SK-N-SH treated with all-trans-retinoic acid at 6 μM for 48 hours (cell line): ENCODE data around the gene RFC5.

Source experiments
- ATAC-seq: fragments of 200-7000 bp; cut with Tn5 transposase; 3 replicates; pipeline ENCODE4 v1.9.1; 2020; ENCODE audit warnings: mild to moderate bottlenecking, moderate library complexity
- ARNTL ChIP-seq: fragments of 450-650 bp; formaldehyde crosslinking; IDR thresholded peaks from 2 replicates; pipeline ENCODE4 v1.5.0; 2020; ENCODE audit warnings: low read depth, mild to moderate bottlenecking, moderate library complexity, borderline replicate concordance
- BACH2 ChIP-seq: fragments of 250-450 bp; sonication (Bioruptor Pico); IDR thresholded peaks from 2 replicates; pipeline ENCODE4 v1.9.0; 2021; ENCODE audit warnings: mild to moderate bottlenecking, borderline replicate concordance
- CREB5 ChIP-seq: fragments of 250-450 bp; sonication (Bioruptor Pico); IDR thresholded peaks from 2 replicates; pipeline ENCODE4 v1.5.1; 2020; ENCODE audit warnings: low read depth, mild to moderate bottlenecking, moderate library complexity
- CSDC2 ChIP-seq: fragments of 250-450 bp; sonication (Bioruptor Pico); IDR thresholded peaks from 2 replicates; pipeline ENCODE4 v1.5.0; 2020; ENCODE audit warnings: mild to moderate bottlenecking, moderate library complexity
- CSRNP3 ChIP-seq: fragments of 250-450 bp; sonication (Bioruptor Pico); IDR thresholded peaks from 2 replicates; pipeline ENCODE4 v1.5.1; 2021; ENCODE audit warnings: mild to moderate bottlenecking, moderate library complexity
- ESRRG ChIP-seq: fragments of 250-450 bp; sonication (Bioruptor Pico); IDR thresholded peaks from 2 replicates; pipeline ENCODE4 v1.6.1; 2021; ENCODE audit warnings: mild to moderate bottlenecking
- GLIS3 ChIP-seq: fragments of 250-450 bp; sonication (Bioruptor Pico); IDR thresholded peaks from 2 replicates; pipeline ENCODE4 v1.5.0; 2020; ENCODE audit warnings: mild to moderate bottlenecking, moderate library complexity
- ISL1 ChIP-seq: fragments of 250-450 bp; sonication (Bioruptor Pico); IDR thresholded peaks from 2 replicates; pipeline ENCODE4 v2.1.2; 2022; ENCODE audit warnings: mild to moderate bottlenecking, moderate library complexity
- OSR1 ChIP-seq: fragments of 250-450 bp; sonication (Bioruptor Pico); IDR thresholded peaks from 2 replicates; pipeline ENCODE4 v1.8.0; 2022; ENCODE audit warnings: moderate library complexity, mild to moderate bottlenecking, inconsistent platforms
- PATZ1 ChIP-seq: fragments of 250-450 bp; sonication (Bioruptor Pico); IDR thresholded peaks from 2 replicates; pipeline ENCODE4 v1.8.0; 2020; ENCODE audit warnings: mild to moderate bottlenecking, moderate library complexity, borderline replicate concordance
- PPARA ChIP-seq: fragments of 250-450 bp; sonication (Bioruptor Pico); IDR thresholded peaks from 2 replicates; pipeline ENCODE4 v1.5.0; 2020; ENCODE audit warnings: mild to moderate bottlenecking, borderline replicate concordance
- RARB ChIP-seq: fragments of 250-450 bp; sonication (Bioruptor Pico); IDR thresholded peaks from 2 replicates; pipeline ENCODE4 v1.8.0; 2021; ENCODE audit warnings: mild to moderate bottlenecking, moderate library complexity
- SNAI2 ChIP-seq: fragments of 250-450 bp; sonication (Bioruptor Pico); IDR thresholded peaks from 2 replicates; pipeline ENCODE4 v1.5.0; 2020; ENCODE audit warnings: mild to moderate bottlenecking, moderate library complexity
- TCF4 ChIP-seq: fragments of 250-450 bp; sonication (Bioruptor Pico); IDR thresholded peaks from 2 replicates; pipeline ENCODE4 v1.8.0; 2021; ENCODE audit warnings: mild to moderate bottlenecking, moderate library complexity, borderline replicate concordance
- TOX ChIP-seq: fragments of 250-450 bp; sonication (Bioruptor Pico); IDR thresholded peaks from 2 replicates; pipeline ENCODE4 v1.8.0; 2021; ENCODE audit warnings: mild to moderate bottlenecking, moderate library complexity, borderline replicate concordance
- ZC3H10 ChIP-seq: fragments of 250-450 bp; sonication (Bioruptor Pico); IDR thresholded peaks from 2 replicates; pipeline ENCODE4 v1.5.1; 2021; ENCODE audit warnings: mild to moderate bottlenecking, moderate library complexity
- ZFP3 ChIP-seq: fragments of 250-450 bp; sonication (Bioruptor Pico); IDR thresholded peaks from 2 replicates; pipeline ENCODE4 v1.5.0; 2020; ENCODE audit warnings: mild to moderate bottlenecking, moderate library complexity
- ZFP30 ChIP-seq: fragments of 450-650 bp; formaldehyde crosslinking; IDR thresholded peaks from 2 replicates; pipeline ENCODE4 v1.5.0; 2022; ENCODE audit warnings: mild to moderate bottlenecking, moderate library complexity
- ZNF565 ChIP-seq: fragments of 450-650 bp; formaldehyde crosslinking; conservative IDR thresholded peaks from 2 replicates; pipeline ENCODE4 v1.5.0; 2020; ENCODE audit warnings: low read depth, mild to moderate bottlenecking, moderate library complexity
- ZNF70 ChIP-seq: fragments of 450-650 bp; formaldehyde crosslinking; IDR thresholded peaks from 2 replicates; pipeline ENCODE4 v1.5.0; 2020; ENCODE audit warnings: mild to moderate bottlenecking, moderate library complexity
- ZNF8 ChIP-seq: fragments of 450-650 bp; formaldehyde crosslinking; IDR thresholded peaks from 2 replicates; pipeline ENCODE4 v1.5.0; 2020; ENCODE audit warnings: mild to moderate bottlenecking, moderate library complexity

Gene RFC5

GRCh38 chr12:118055865-118056773 is 39.6 kb downstream of the RFC5 start:
- ATAC-seq, result no peak
- no peak for TF ChIP-seq ZC3H10 (CRISPR knock-in tag)
- no peak for TF ChIP-seq ZFP30 (CRISPR knock-in tag)
- no peak for TF ChIP-seq TCF4
- TF ChIP-seq ARNTL, result no peak
- no peak for TF ChIP-seq PATZ1 (CRISPR knock-in tag)
- TF ChIP-seq CSRNP3 (CRISPR knock-in tag), result no peak
- no peak for TF ChIP-seq ZFP3 (CRISPR knock-in tag)
- TF ChIP-seq SNAI2 (CRISPR knock-in tag), result no peak
- no peak for TF ChIP-seq ISL1
- no peak for TF ChIP-seq TOX
- TF ChIP-seq BACH2, result no peak
- TF ChIP-seq CREB5 (CRISPR knock-in tag), result no peak
- no peak for TF ChIP-seq RARB
- no peak for TF ChIP-seq GLIS3
- TF ChIP-seq CSDC2 (CRISPR knock-in tag), result no peak
- TF ChIP-seq ZNF70 (CRISPR knock-in tag), result no peak
- no peak for TF ChIP-seq ZNF565
- TF ChIP-seq OSR1 (CRISPR knock-in tag), result no peak
- TF ChIP-seq, all 23 proteins: peak for 0

GRCh38 chr12:118058227-118058626 is 41.7 kb downstream of the RFC5 start:
- no peak for ATAC-seq

GRCh38 chr12:118058881-118059280 is 42.4 kb downstream of the RFC5 start:
- TF ChIP-seq ISL1 (no peak), ZNF565 (no peak), PPARA (CRISPR knock-in tag) (no peak), ZNF8 (CRISPR knock-in tag) (no peak), ESRRG (CRISPR knock-in tag) (no peak), CSRNP3 (CRISPR knock-in tag) (no peak)
- ATAC-seq, result no peak

More at GRCh38 chr12:118058227-118058626, 41.7 kb downstream of the RFC5 start:
- TF ChIP-seq CSRNP3 (CRISPR knock-in tag), result no peak
- no peak for TF ChIP-seq ISL1
- no peak for TF ChIP-seq ZFP3 (CRISPR knock-in tag)
- no peak for TF ChIP-seq ZFP30 (CRISPR knock-in tag)
